DMS79 (cell line): Measurements from ENCODE around the gene KCNMB2.
"Not testable (repeated sequence)": the region's sequence is repeated elsewhere in the genome, so short reads cannot be mapped to it uniquely, and the experiment has no call there.

Experiments
- DNase-seq: peaks from one replicate; lab custom pipeline; 2025; lab: John Stamatoyannopoulos, UW

KCNMB2 gene

GRCh38 chr3:178703268-178703975, 167.2 kb downstream of the KCNMB2 start:
- DNase-seq: no peak

GRCh38 chr3:178705925-178706324, 169.7 kb downstream of the KCNMB2 start:
- no peak for DNase-seq

GRCh38 chr3:178706411-178706810, 170.2 kb downstream of the KCNMB2 start:
- no peak for DNase-seq

DNA sequence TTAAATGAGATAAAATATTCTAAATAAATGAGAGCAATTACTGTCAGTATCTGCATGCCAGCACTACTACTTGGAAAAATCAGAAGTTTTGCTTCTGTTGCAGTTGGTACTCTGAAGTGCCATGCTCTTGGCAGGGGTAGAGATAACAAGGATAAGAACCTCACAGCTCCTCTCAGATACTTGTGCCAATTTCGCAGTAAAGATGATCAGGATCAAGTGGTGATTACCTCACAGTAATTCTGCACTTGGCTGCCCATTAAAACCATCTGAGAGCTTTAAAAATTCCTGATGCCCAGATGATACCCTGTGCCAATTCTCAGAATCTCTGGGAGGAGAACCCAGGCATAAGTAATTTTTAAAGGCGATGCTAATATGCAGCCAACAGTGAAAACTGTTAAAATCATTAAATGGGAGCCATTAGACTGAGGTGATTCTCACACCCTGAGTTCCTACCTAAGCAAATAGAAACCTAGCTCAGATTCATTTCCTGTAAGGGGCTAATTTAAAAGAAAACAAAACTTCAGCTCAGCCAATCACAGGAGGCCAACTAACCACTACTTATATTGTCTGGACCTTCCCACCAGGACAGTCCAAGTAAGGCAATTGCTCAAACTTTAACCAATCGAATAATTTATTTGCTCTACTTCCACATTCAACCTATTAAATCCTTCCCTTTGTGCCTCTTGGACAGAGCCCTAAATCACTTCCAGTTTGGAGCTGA, 171.2 kb downstream of the KCNMB2 start:
- DNase-seq: no peak

- no peak for DNase-seq
These were observed 172.8 kb downstream of the KCNMB2 start for GRCh38 chr3:178709051-178709450.

- DNase-seq: no peak
These were observed 175.5 kb downstream of the KCNMB2 start for GRCh38 chr3:178711753-178712152.

GRCh38 chr3:178712247-178712646, 176.0 kb downstream of the KCNMB2 start:
- DNase-seq: no peak

DNA sequence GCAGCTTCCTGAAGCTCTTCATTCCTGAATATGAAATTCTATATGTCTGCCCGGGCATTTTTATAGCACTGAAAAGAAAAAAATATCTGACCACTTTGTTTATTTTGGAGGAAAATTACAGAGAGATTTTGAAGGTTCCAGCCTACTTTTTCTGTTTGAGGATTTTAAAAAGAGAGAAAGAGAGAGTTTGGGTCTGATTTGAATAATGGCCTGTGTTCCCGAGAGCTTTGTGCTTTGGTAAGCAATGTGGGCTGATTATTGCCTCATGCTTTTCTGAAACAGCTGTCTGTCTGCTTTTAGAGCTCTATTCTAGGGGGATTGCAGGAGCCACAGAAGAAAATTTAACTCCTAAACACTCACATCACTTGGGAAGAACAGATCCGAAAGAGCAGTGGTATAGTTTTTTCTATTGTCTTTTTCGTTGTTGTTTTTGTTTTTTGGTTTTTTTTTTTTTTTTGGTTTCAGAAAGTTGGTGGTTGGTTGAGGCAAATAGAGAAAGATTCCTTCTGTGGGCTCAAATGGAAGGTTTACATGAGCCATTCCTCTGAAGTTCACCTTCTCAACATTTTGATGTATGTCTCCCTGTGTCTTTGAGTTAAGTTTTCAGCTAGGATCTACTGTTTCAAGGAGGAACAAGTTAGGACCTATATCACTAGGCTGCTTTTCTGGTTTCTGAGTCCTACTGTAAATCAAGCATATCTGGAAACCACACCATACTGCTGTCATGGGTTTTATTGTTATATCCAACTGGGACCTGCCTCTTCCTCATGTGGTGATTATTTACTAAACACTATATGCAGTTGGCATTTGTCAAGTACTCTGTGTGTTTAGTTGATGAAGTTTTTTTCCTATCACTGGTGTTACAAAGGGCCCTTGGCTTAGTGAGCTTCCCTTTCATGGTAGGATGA, 178.9 kb downstream of the KCNMB2 start:
- DNase-seq: no peak

GRCh38 chr3:178718995-178719635, 182.9 kb downstream of the KCNMB2 start:
- no peak for DNase-seq

DNA sequence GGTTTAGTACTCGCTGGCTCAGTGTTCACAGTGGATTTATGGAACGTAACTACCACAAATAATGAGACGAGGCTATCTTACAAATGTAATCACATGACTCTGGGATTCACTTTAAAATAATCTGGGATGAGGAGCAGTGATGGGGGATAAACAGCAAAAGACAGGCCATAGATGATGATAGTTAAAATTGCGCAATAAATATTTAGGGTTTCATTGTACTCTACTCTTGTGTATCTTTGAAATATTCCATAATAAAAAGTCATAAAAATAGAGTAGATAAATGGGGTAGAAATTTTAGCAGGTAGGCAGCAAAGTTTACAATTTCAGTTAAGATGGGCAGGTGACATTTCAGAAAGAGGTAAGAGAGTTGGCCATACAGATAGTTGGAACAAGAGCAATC, 196.6 kb downstream of the KCNMB2 start:
- DNase-seq: no peak

DNA sequence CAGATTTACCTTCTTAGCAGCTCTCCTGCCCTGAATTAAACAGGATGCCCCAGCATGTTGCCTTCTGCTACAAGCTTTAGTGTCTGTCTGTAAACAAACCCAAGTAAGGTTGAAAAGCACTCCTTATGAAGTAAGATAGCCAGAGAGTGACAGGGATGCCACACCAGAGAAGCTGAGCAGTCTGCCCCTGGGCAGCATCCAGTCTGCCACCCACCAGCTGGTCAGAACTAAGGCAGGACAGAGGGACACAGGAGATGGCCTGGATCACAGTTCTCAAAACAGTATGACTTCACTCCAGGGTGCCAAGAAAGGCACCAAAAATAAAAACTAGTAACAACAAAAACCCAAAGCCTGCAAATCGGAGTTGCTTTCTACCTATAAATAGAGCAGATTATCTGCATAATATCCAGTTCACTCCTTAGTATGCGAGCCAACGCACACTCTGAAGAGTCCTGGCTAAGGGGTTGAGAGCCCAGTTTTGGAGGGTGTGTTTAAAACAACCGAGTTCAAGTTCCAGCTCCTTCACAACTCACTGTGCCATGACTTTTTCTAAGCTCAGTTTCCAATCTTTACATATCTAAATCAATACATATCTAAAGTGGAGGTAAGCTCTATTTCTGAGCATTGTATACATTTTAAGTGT, 198.9 kb downstream of the KCNMB2 start:
- no peak for DNase-seq

DNA sequence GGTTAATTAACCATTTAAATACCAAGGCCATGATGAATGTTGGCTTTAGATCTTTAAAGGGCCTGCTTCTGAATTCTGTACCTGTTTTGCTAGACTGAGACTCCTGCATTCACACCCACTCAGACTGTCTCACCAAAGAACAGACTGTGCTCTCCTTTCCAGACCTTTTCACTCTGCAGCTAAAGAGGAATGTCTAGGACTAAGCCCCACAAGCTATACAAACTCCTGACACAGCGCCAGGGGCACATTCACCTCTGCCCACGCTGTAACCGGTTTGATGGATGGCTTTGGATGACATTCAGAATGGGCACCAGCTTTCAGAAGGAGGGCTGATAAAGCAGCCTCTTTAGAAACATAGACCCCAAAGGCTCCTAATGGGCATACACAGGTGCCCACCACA, 200.1 kb downstream of the KCNMB2 start:
- DNase-seq: no peak

GRCh38 chr3:178739720-178740119, 203.5 kb downstream of the KCNMB2 start:
- no peak for DNase-seq

- no peak for DNase-seq
These were observed 204.8 kb downstream of the KCNMB2 start for GRCh38 chr3:178741020-178741419.

DNA sequence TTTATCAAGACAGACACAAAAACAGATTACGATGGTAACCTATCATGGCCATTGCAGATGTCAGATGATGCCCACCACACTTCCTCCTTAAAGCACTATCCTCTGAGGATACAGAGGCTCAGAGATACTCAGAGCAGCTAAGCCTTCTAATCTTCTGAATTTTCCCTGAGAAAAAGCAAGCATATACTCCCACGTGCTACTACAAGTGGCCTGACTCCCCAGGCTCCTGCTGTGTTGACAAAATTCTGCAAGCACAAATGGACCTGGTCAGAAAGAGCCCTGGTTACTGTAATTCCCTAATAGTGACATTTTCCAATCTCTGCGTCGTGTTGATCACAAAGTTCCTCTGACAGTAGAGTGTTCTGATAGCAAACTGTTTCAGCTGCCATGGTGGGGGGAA, 207.1 kb downstream of the KCNMB2 start:
- DNase-seq: no peak

DNA sequence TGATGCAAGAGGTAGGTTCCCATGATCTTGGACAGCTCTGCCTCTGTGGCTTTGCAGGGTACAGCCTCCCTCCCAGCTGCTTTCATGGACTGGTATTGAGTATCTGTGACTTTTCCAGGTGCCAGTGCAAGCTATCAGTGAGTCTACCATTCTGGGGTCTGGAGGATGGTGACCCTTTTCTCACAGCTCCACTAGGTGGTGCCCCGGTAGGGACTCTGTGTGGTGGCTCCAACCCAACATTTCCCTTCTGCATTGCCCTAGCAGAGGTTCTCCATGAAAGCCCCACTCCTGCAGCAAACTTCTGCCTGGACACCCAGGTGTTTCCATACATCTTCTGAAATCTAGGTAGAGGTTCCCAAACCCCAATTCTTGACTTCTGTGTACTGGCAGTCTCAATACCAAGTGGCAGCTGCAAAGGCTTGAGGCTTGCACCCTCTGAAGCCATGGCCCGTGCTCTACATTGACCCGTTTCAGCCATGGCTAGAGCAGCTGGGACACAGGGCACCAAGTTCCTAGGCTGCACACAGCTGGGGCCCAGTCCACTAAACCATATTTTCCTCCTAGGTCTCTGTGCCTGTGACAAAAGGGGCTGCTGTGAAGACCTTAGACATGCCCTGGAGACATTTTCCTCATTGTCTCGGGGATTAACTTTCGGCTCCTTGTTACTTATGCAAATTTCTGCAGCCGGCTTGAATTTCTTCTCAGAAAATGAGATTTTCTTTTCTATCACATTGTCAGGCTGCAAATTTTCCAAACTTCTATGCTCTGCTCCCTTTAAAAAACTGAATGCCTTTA, 209.8 kb downstream of the KCNMB2 start:
- not testable (repeated sequence) for DNase-seq

GRCh38 chr3:178748874-178749273, 212.6 kb downstream of the KCNMB2 start:
- no peak for DNase-seq

DNA sequence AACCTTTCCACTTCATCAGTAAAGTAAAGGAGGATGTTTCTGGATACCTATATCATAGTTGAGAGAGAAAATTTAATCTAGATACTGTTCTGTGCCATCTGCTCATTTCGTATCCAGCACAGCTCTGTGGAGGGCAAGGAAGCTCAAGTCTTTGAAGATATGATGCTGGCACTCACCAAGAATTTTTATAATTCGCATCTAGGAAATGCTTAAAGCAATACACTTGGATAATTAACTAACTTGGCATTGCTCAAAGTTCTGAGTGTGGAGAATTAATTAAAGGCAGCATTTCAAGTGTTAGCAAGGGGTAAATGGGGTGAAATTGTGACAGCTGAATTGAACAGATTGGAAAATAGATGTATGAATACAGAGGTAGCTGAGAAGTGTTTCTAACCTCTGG, 213.2 kb downstream of the KCNMB2 start:
- DNase-seq: no peak

DNA sequence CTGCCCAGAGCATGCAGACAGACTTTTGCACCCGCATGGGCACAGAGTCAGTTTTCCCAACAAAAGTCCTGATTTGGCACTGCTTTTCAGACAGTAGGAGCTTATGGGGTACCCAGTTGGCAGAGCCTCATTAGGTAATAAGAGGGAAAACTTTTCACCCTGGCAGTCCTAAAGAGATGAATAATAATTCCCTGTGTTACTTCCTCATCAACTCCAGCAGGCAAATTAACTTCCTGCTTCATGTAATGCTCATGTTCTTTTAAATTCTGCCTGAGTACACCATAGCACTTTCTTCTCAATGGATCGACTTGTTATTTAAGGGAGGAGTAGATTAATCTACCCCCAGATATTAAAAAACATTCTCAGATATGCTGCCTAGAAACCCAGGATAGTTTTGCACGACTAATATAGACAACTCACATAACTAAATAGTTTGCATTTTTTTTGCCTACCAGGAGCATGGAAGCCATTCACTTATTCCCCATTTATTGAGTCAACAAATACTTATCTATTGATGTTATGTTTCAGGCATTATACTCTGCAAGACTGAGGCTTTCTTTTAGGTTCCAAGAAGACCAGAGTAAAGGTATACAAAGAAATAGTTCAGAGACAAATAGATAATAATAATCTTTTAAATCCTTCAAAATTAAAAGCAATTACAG, 214.5 kb downstream of the KCNMB2 start:
- DNase-seq: no peak

DNA sequence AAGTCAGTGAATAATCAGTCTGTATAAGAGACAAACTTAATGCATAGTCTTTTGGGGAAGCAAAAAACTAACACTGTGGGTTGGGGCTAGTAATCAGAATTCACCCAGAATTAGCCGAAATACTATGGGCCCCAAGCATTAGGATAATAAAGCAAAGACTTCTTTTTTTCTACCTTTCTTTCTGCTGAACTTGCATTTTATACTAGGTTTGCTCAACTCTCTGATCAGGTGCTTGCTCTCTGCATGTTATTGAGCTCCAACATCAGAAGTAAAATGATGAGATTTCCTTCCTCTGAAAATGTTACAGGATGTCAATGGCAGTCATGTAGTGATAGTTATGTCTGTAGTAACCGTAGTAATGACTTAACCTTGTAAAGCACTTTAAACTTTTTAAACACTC, 216.6 kb downstream of the KCNMB2 start:
- no peak for DNase-seq
